RWPE2 (cell line): Measurements from ENCODE around the gene MLST8.
A peak's percentile ranks its signal among the peaks of the same experiment; 100 is the strongest.

ENCODE experiments used
- ATAC-seq: fragments of 200-7000 bp; cut with Tn5 transposase; 3 replicates; pipeline ENCODE4 v1.9.1; 2021; ENCODE audit warnings: low read depth
- DNase-seq: peaks from one replicate; pipeline ENCODE4 v3.0.0-alpha.2; 2020; ENCODE audit warnings: low spot score
- H3K27ac ChIP-seq: fragments of 450-650 bp; 2 replicates; pipeline ENCODE4 v1.5.1; 2017; ENCODE audit warnings: mild to moderate bottlenecking; ENCODE audit not compliant: poor library complexity, severe bottlenecking
- H3K27me3 ChIP-seq: fragments of 250-450 bp; sonication (Bioruptor Pico); 2 replicates; pipeline ENCODE4 v1.5.1; 2021; ENCODE audit warnings: mild to moderate bottlenecking, moderate library complexity; ENCODE audit not compliant: insufficient read depth, poor library complexity, severe bottlenecking
- H3K36me3 ChIP-seq: fragments of 250-450 bp; sonication (Bioruptor Pico); 2 replicates; pipeline ENCODE4 v1.5.1; 2020; ENCODE audit warnings: low read depth, mild to moderate bottlenecking, moderate library complexity
- H3K4me1 ChIP-seq: fragments of 250-450 bp; sonication (Bioruptor Pico); 2 replicates; pipeline ENCODE4 v1.5.1; 2021; ENCODE audit warnings: mild to moderate bottlenecking, moderate library complexity; ENCODE audit not compliant: insufficient read depth, poor library complexity, severe bottlenecking
- H3K4me3 ChIP-seq: fragments of 250-450 bp; sonication (Bioruptor Pico); 2 replicates; pipeline ENCODE4 v1.5.1; 2021; ENCODE audit warnings: mild to moderate bottlenecking, moderate library complexity; ENCODE audit not compliant: severe bottlenecking
- H3K9me3 ChIP-seq: fragments of 250-450 bp; sonication (Bioruptor Pico); 2 replicates; pipeline ENCODE4 v1.5.1; 2021; ENCODE audit warnings: mild to moderate bottlenecking, moderate library complexity; ENCODE audit not compliant: severe bottlenecking
- CTCF ChIP-seq: fragments of 450-650 bp; IDR thresholded peaks from one replicate; pipeline ENCODE4 v1.5.1; 2017; ENCODE audit warnings: mild to moderate bottlenecking, moderate library complexity; ENCODE audit not compliant: poor library complexity, severe bottlenecking

MLST8 gene

GRCh38 chr16:2158262-2158638, 47.0 kb upstream of the MLST8 start:
- Histone ChIP-seq H3K27me3 (no peaks in the 10 kb centered on the region), H3K4me1 (peaks cover 46% of the 10 kb centered on the region), H3K4me3 (no peak overlapping the region), H3K27ac (peak overlapping the region; percentile 93), H3K36me3 (peaks cover 22% of the 10 kb centered on the region), H3K9me3 (no peaks in the 10 kb centered on the region)
- TF ChIP-seq CTCF, result no peak
- ATAC-seq, result no peak
- DNase-seq, result no peak

- Histone ChIP-seq H3K27me3 (no peaks in the 10 kb centered on the region), H3K4me3 (no peak overlapping the region), H3K9me3 (no peaks in the 10 kb centered on the region), H3K36me3 (peaks cover 12% of the 10 kb centered on the region), H3K4me1 (peaks cover 51% of the 10 kb centered on the region), H3K27ac (peak overlapping the region; percentile 93)
- no peak for ATAC-seq
- TF ChIP-seq CTCF, result no peak
- DNase-seq, result no peak
These were observed 45.9 kb upstream of the MLST8 start for GRCh38 chr16:2159175-2159838.

- Histone ChIP-seq H3K4me1 (peaks cover 51% of the 10 kb centered on the region), H3K9me3 (no peaks in the 10 kb centered on the region), H3K27ac (peak overlapping the region; percentile 93), H3K36me3 (peaks cover 8% of the 10 kb centered on the region; the same call in 1 of the 2 replicates), H3K4me3 (no peak overlapping the region), H3K27me3 (no peaks in the 10 kb centered on the region)
- ATAC-seq (0 out of 3 replicates have a peak, but pooled peaks have one; percentile 0), DNase-seq (no peak)
- no peak for TF ChIP-seq CTCF
These were observed 44.2 kb upstream of the MLST8 start for GRCh38 chr16:2160915-2161551.

GRCh38 chr16:2161911-2162310, 43.3 kb upstream of the MLST8 start:
- TF ChIP-seq CTCF, result no peak
- Histone ChIP-seq H3K27ac (peak overlapping the region; percentile 93), H3K4me3 (no peak overlapping the region), H3K9me3 (no peaks in the 10 kb centered on the region), H3K27me3 (no peaks in the 10 kb centered on the region), H3K36me3 (peaks cover 15% of the 10 kb centered on the region), H3K4me1 (peaks cover 51% of the 10 kb centered on the region)
- ATAC-seq, result no peak
- no peak for DNase-seq

GRCh38 chr16:2162676-2163118, 42.6 kb upstream of the MLST8 start:
- DNase-seq, result no peak

More at GRCh38 chr16:2162676-2163118, 42.6 kb upstream of the MLST8 start:
- ATAC-seq, result peak; percentile 32
- Histone ChIP-seq H3K27ac (peak overlapping the region; percentile 93), H3K9me3 (no peaks in the 10 kb centered on the region), H3K4me1 (peaks cover 46% of the 10 kb centered on the region), H3K4me3 (no peak overlapping the region), H3K27me3 (no peaks in the 10 kb centered on the region), H3K36me3 (peaks cover 23% of the 10 kb centered on the region)
- TF ChIP-seq CTCF, result no peak
